ENCODE results near the gene ROR2.

ROR2 gene

GRCh38 chr9:91842358-91843049, 107.5 kb downstream of the ROR2 start:
- H3F3A ChIP-seq (ENCODE audit: low read depth) = no peaks in the 10 kb centered on the region
- no peak overlapping the region for H3K4me2 ChIP-seq (ENCODE audit: low read depth, low read length, poor library complexity, severe bottlenecking)
- no peaks in the 10 kb centered on the region for H3K79me2 ChIP-seq (ENCODE audit: insufficient read depth, low read length)
- H3K4me3 ChIP-seq (ENCODE audit: low read length, poor library complexity, severe bottlenecking) = no peak overlapping the region
- H4K20me1 ChIP-seq (ENCODE audit: insufficient read depth, low read length, poor library complexity, severe bottlenecking) = no peaks in the 10 kb centered on the region
- no peaks in the 10 kb centered on the region for H3K4me1 ChIP-seq (ENCODE audit: insufficient read depth, low read length, poor library complexity, severe bottlenecking)
- no peak overlapping the region for H2AFZ ChIP-seq (ENCODE audit: low read length)
- TF ChIP-seq EZH2phosphoT487 (IDR thresholded peaks at IDR 0.05; ENCODE audit: borderline replicate concordance) = no peak
- no peak for TF ChIP-seq CTCF (conservative IDR thresholded peaks at IDR 0.05; ENCODE audit: low read length)
- no peaks in the 10 kb centered on the region for H3K9me3 ChIP-seq (ENCODE audit: insufficient read depth, low read depth, low read length)
- no peaks in the 10 kb centered on the region for H3K27me3 ChIP-seq (ENCODE audit: insufficient read depth, low read length, poor library complexity, severe bottlenecking)
- no peaks in the 10 kb centered on the region for H3K36me3 ChIP-seq (ENCODE audit: insufficient read depth, low read length)
- no peaks in the 10 kb centered on the region for H3K9me2 ChIP-seq (replicated peaks; ENCODE audit: low read depth, low read length)
- no peak overlapping the region for H3K9ac ChIP-seq (ENCODE audit: low read depth, low read length, poor library complexity, severe bottlenecking)

GRCh38 chr9:91841591-91841990, 108.4 kb downstream of the ROR2 start:
- H3K4me3 ChIP-seq (ENCODE audit: low read length, poor library complexity, severe bottlenecking) = no peak overlapping the region
- no peak for TF ChIP-seq CTCF (conservative IDR thresholded peaks at IDR 0.05; ENCODE audit: low read length)
- TF ChIP-seq EZH2phosphoT487 (IDR thresholded peaks at IDR 0.05; ENCODE audit: borderline replicate concordance) = no peak

GRCh38 chr9:91840882-91841281, 109.1 kb downstream of the ROR2 start:
- Histone ChIP-seq H4K20me1 (ENCODE audit: insufficient read depth, low read length, poor library complexity, severe bottlenecking) (no peaks in the 10 kb centered on the region), H3K4me3 (ENCODE audit: low read length, poor library complexity, severe bottlenecking) (no peak overlapping the region), H3K9ac (ENCODE audit: low read depth, low read length, poor library complexity, severe bottlenecking) (no peak overlapping the region), H3K9me2 (replicated peaks; ENCODE audit: low read depth, low read length) (no peaks in the 10 kb centered on the region), H3K79me2 (ENCODE audit: insufficient read depth, low read length) (no peaks in the 10 kb centered on the region), H3K36me3 (ENCODE audit: insufficient read depth, low read length) (no peaks in the 10 kb centered on the region), H3K9me3 (ENCODE audit: insufficient read depth, low read depth, low read length) (no peaks in the 10 kb centered on the region), H3F3A (ENCODE audit: low read depth) (no peaks in the 10 kb centered on the region), H3K27me3 (ENCODE audit: insufficient read depth, low read length, poor library complexity, severe bottlenecking) (no peaks in the 10 kb centered on the region), H2AFZ (ENCODE audit: low read length) (no peak overlapping the region), H3K4me2 (ENCODE audit: low read depth, low read length, poor library complexity, severe bottlenecking) (no peak overlapping the region), H3K4me1 (ENCODE audit: insufficient read depth, low read length, poor library complexity, severe bottlenecking) (no peaks in the 10 kb centered on the region)
- TF ChIP-seq EZH2phosphoT487 (IDR thresholded peaks at IDR 0.05; ENCODE audit: borderline replicate concordance) (no peak), CTCF (conservative IDR thresholded peaks at IDR 0.05; ENCODE audit: low read length) (no peak)

More at GRCh38 chr9:91841591-91841990, 108.4 kb downstream of the ROR2 start:
- Histone ChIP-seq H4K20me1 (ENCODE audit: insufficient read depth, low read length, poor library complexity, severe bottlenecking) (no peaks in the 10 kb centered on the region), H3K36me3 (ENCODE audit: insufficient read depth, low read length) (no peaks in the 10 kb centered on the region), H3K4me2 (ENCODE audit: low read depth, low read length, poor library complexity, severe bottlenecking) (no peak overlapping the region), H3F3A (ENCODE audit: low read depth) (no peaks in the 10 kb centered on the region), H3K4me1 (ENCODE audit: insufficient read depth, low read length, poor library complexity, severe bottlenecking) (no peaks in the 10 kb centered on the region), H3K79me2 (ENCODE audit: insufficient read depth, low read length) (no peaks in the 10 kb centered on the region), H3K9ac (ENCODE audit: low read depth, low read length, poor library complexity, severe bottlenecking) (no peak overlapping the region), H3K9me3 (ENCODE audit: insufficient read depth, low read depth, low read length) (no peaks in the 10 kb centered on the region), H2AFZ (ENCODE audit: low read length) (no peak overlapping the region), H3K27me3 (ENCODE audit: insufficient read depth, low read length, poor library complexity, severe bottlenecking) (no peaks in the 10 kb centered on the region), H3K9me2 (replicated peaks; ENCODE audit: low read depth, low read length) (no peaks in the 10 kb centered on the region)
